Rectal smooth muscle tissue (tissue), 1 donor: ENCODE measurements around the gene MARCO.

Source experiments
- H3K27ac ChIP-seq: one replicate; pipeline ENCODE4 v1.7.0; 2013; ENCODE audit warnings: low read depth, low read length, inconsistent platforms
- H3K27me3 ChIP-seq: one replicate; pipeline ENCODE4 v1.7.0; 2013; ENCODE audit warnings: low read length; ENCODE audit not compliant: control insufficient read depth, insufficient read depth
- H3K36me3 ChIP-seq: one replicate; pipeline ENCODE4 v1.7.0; 2013; ENCODE audit warnings: low read length; ENCODE audit not compliant: control insufficient read depth, insufficient read depth
- H3K4me1 ChIP-seq: one replicate; pipeline ENCODE4 v1.7.0; 2013; ENCODE audit warnings: low read length; ENCODE audit not compliant: control insufficient read depth, insufficient read depth
- H3K4me3 ChIP-seq: one replicate; pipeline ENCODE4 v1.7.0; 2013; ENCODE audit warnings: low read length
- H3K9ac ChIP-seq: one replicate; pipeline ENCODE4 v1.7.0; 2013; ENCODE audit warnings: low read length

MARCO gene

DNA sequence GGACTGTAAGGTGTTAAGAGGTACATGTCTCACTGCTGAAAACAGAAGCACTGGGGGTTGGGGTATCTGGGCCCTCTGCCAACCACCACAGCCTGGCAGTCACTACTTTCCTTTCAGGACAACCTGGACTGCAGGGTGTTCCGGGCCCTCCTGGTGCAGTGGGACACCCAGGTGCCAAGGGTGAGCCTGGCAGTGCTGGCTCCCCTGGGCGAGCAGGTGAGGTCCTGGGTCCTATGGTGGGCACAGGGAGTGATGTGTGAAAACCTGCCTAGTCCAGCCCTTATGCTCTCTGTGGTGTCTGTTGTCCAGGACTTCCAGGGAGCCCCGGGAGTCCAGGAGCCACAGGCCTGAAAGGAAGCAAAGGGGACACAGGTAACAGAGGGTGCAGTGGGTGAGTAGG lies 40.0 kb downstream of the MARCO start:
- Histone ChIP-seq H3K4me1 (no peaks in the 10 kb centered on the region), H3K4me3 (no peak overlapping the region), H3K27ac (no peak overlapping the region), H3K36me3 (no peaks in the 10 kb centered on the region), H3K27me3 (no peaks in the 10 kb centered on the region), H3K9ac (no peak overlapping the region)

DNA sequence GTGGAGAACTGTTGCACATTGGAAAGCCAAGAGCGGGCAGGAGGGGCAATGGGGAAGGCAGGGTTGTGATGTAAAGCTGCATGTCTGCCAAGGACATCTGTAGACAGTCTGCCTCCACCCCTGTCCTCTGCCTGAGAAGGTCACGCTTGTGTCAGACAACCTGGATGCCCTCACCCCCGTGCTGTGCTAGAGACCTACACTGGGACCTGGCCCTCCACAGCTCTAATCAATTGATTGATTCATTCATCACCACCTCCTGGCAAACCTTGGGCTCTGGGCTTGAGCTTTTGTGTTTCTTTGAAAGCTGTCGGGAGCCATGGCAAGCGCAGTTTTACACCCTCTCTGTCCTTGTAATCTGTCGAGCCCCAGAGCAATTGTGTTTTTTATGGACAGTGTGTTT lies 41.1 kb downstream of the MARCO start:
- no peak overlapping the region for H3K9ac ChIP-seq
- no peaks in the 10 kb centered on the region for H3K36me3 ChIP-seq
- H3K4me3 ChIP-seq = no peak overlapping the region
- H3K27me3 ChIP-seq = no peaks in the 10 kb centered on the region
- no peak overlapping the region for H3K27ac ChIP-seq
- no peaks in the 10 kb centered on the region for H3K4me1 ChIP-seq

- Histone ChIP-seq H3K4me3 (no peak overlapping the region), H3K27me3 (no peaks in the 10 kb centered on the region), H3K27ac (no peak overlapping the region), H3K4me1 (no peaks in the 10 kb centered on the region), H3K36me3 (no peaks in the 10 kb centered on the region), H3K9ac (no peak overlapping the region)
Observed at GRCh38 chr2:118983915-118984314, 41.9 kb downstream of the MARCO start.

DNA sequence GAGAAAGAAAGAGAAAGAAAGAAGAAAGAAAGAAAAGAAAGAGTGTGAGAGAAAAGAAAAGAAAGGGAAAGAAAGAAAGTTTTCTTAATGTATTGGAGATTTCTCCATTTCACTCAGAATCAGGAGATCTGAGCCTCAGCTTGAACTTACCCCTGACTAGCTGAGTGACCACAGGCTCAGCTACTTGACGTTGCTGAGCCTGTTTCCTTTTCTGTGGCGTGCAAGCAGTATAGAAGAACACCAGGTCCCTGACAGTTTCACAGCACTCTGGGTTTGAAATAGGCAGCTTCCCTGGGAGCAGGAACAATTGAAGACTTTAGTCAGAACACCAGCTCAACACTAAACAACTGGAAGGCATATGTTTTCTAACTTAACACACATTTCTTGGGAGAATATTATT lies 44.7 kb downstream of the MARCO start:
- Histone ChIP-seq H3K4me1 (no peaks in the 10 kb centered on the region), H3K9ac (no peak overlapping the region), H3K27me3 (no peaks in the 10 kb centered on the region), H3K36me3 (no peaks in the 10 kb centered on the region), H3K4me3 (no peak overlapping the region), H3K27ac (no peak overlapping the region)

GRCh38 chr2:118987886-118988285 lies 45.9 kb downstream of the MARCO start:
- Histone ChIP-seq H3K4me1 (no peaks in the 10 kb centered on the region), H3K4me3 (no peak overlapping the region), H3K36me3 (no peaks in the 10 kb centered on the region), H3K27ac (no peak overlapping the region), H3K27me3 (no peaks in the 10 kb centered on the region), H3K9ac (no peak overlapping the region)

- no peak overlapping the region for H3K4me3 ChIP-seq
- no peaks in the 10 kb centered on the region for H3K27me3 ChIP-seq
- no peak overlapping the region for H3K9ac ChIP-seq
- H3K27ac ChIP-seq = no peak overlapping the region
- no peaks in the 10 kb centered on the region for H3K4me1 ChIP-seq
- no peaks in the 10 kb centered on the region for H3K36me3 ChIP-seq
Observed at GRCh38 chr2:118988706-118989105, 46.7 kb downstream of the MARCO start.

- Histone ChIP-seq H3K4me3 (no peak overlapping the region), H3K27me3 (no peaks in the 10 kb centered on the region), H3K4me1 (no peaks in the 10 kb centered on the region), H3K36me3 (no peaks in the 10 kb centered on the region), H3K27ac (no peak overlapping the region), H3K9ac (no peak overlapping the region)
Observed at GRCh38 chr2:118989481-118989880, 47.5 kb downstream of the MARCO start.

- Histone ChIP-seq H3K27ac (no peak overlapping the region), H3K4me1 (no peaks in the 10 kb centered on the region), H3K9ac (no peak overlapping the region), H3K4me3 (no peak overlapping the region), H3K36me3 (no peaks in the 10 kb centered on the region), H3K27me3 (no peaks in the 10 kb centered on the region)
Observed at GRCh38 chr2:118990757-118991545, 49.0 kb downstream of the MARCO start.

GRCh38 chr2:118991554-118991953 lies 49.6 kb downstream of the MARCO start:
- Histone ChIP-seq H3K4me3 (no peak overlapping the region), H3K27me3 (no peaks in the 10 kb centered on the region), H3K27ac (no peak overlapping the region), H3K36me3 (no peaks in the 10 kb centered on the region), H3K9ac (no peak overlapping the region), H3K4me1 (no peaks in the 10 kb centered on the region)

DNA sequence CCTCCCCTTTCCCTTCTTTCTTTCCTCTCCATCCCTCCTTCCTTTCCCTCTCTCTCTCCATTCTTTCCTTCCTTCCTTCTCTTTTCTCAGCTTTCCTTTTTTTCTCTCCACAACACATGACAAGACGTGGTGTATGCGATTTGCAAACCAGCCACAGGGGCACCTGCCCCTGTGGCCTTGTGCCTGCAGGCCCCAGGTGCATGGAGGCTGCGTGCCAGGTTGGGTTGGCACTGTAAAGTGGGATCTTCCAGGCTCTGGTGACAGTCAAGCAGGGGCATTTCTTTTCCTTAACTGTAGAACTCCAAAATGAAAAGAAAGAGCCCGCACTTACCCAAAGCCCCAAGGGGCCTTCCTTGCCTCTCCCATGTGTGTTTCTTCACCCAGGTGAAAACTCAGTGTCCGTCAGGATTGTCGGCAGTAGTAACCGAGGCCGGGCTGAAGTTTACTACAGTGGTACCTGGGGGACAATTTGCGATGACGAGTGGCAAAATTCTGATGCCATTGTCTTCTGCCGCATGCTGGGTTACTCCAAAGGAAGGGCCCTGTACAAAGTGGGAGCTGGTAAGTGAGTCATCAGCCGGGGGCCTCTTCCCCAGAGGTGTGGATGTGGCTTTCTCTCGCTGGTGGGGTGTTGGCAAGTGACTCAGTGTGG lies 50.9 kb downstream of the MARCO start:
- Histone ChIP-seq H3K4me1 (no peaks in the 10 kb centered on the region), H3K27me3 (no peaks in the 10 kb centered on the region), H3K27ac (no peak overlapping the region), H3K4me3 (no peak overlapping the region), H3K9ac (no peak overlapping the region), H3K36me3 (no peaks in the 10 kb centered on the region)

DNA sequence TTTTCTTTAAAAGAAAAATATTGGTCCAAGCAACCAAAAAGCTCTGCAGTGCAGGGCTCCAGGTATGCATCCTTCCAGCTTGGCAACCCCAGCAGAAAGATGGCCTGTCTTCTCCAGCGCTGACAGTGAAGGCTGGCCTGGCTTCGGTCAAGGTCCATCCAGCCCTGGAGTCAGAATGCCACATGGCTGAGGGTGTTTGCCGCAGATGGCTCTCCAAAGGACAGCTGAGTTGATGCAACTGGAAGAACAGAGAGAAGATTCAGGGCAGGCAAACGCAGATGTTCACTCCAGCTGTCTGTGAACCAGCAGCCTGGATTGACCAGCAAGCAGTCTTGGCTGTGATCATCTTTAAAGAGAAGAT lies 51.4 kb downstream of the MARCO start:
- Histone ChIP-seq H3K9ac (no peak overlapping the region), H3K27me3 (no peaks in the 10 kb centered on the region), H3K36me3 (no peaks in the 10 kb centered on the region), H3K27ac (no peak overlapping the region), H3K4me1 (no peaks in the 10 kb centered on the region), H3K4me3 (no peak overlapping the region)

- Histone ChIP-seq H3K4me3 (no peak overlapping the region), H3K9ac (no peak overlapping the region), H3K27ac (no peak overlapping the region), H3K27me3 (no peaks in the 10 kb centered on the region), H3K36me3 (no peaks in the 10 kb centered on the region), H3K4me1 (no peaks in the 10 kb centered on the region)
Observed at GRCh38 chr2:118994172-118994700, 52.2 kb downstream of the MARCO start.

GRCh38 chr2:118994778-118995177 lies 52.8 kb downstream of the MARCO start:
- H3K27ac ChIP-seq = no peak overlapping the region
- H3K27me3 ChIP-seq = no peaks in the 10 kb centered on the region
- H3K4me3 ChIP-seq = no peak overlapping the region
- no peaks in the 10 kb centered on the region for H3K4me1 ChIP-seq
- no peaks in the 10 kb centered on the region for H3K36me3 ChIP-seq
- H3K9ac ChIP-seq = no peak overlapping the region
